Esophagus squamous epithelium (tissue), 4 donors: ENCODE measurements around the gene NECTIN2.
"Not testable (repeated sequence)": the region's sequence is repeated elsewhere in the genome, so short reads cannot be mapped to it uniquely, and the experiment has no call there.

Experiments
- CTCF ChIP-seq, 6 experiments: fragments of 450-650 bp in 4 of 6; fragments of 200-600 bp in 2 of 6; sonication (generic) in 2 of 6; IDR thresholded peaks; one replicate each; pipeline ENCODE4 v1.5.1; 2016 to 2019; ENCODE audit warnings: antibody characterized with exemption in 6 of 6, mild to moderate bottlenecking in 4 of 6, moderate library complexity in 4 of 6
- POLR2A ChIP-seq, 4 donors: fragments of 450-650 bp; IDR thresholded peaks; one replicate each; pipeline ENCODE4 v1.6.1; 2017; ENCODE audit warnings: antibody characterized with exemption in 4 of 4, mild to moderate bottlenecking in 4 of 4, moderate library complexity in 3 of 4

- not testable (repeated sequence) for TF ChIP-seq CTCF, POLR2A (IDR thresholded peaks at IDR 0.05)
Measured at GRCh38 chr19:44882619-44883397, 36.7 kb downstream of the NECTIN2 start.
